ENCODE measurements around the gene LHPP. TPM values are rescaled to one million over a fixed set of nuclear protein-coding genes. Genes with fewer than 3 reads are reported as not detected.

Gene LHPP
- total and polyA plus RNA-seq, 2 experiments from 2014 or later, result 27.4 to 40.2 TPM

DNA sequence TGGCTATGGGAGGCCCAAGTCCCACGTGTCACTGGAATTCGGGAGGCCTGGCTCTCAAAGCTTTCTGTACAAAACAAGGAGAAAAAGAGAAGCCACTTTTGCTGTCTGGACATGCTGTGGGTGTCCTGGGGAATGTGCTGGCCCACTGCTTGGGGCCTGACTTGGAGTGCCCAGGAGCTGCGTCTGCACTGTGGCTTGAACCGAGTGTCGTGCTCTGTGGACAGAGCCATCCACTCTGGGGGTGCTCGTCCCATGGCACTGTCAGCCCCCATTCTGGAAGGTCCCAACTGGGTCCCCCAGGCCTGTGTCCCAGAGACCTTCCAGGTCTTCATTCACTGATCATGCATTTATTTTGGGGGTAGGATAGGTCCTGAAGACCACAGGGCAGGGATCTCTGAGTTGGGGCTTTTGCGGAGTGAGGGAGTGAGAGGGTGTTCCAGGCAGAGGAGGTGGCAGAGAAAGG is 138.0 kb downstream of the LHPP start:
- Histone ChIP-seq H3K4me1 (ENCODE audit: insufficient read depth) (no peaks in the 10 kb centered on the region), H4K20me1 (replicated peaks; ENCODE audit: insufficient read depth) (no peaks in the 10 kb centered on the region; the same call in 1 of the 2 replicates), H2AFZ (no peak overlapping the region), H3F3A (replicated peaks; ENCODE audit: low read depth) (no peaks in the 10 kb centered on the region), H3K4me3 (no peak overlapping the region), H3K27ac (ENCODE audit: low read depth) (no peak overlapping the region), H3K9me2 (ENCODE audit: insufficient read depth) (no peaks in the 10 kb centered on the region), H3K79me2 (replicated peaks; ENCODE audit: insufficient read depth) (no peaks in the 10 kb centered on the region), H3K27me3 (ENCODE audit: insufficient read depth) (no peaks in the 10 kb centered on the region), H3K36me3 (ENCODE audit: insufficient read depth) (no peaks in the 10 kb centered on the region), H3K4me2 (no peak overlapping the region)
- Mint-ChIP-seq H3K36me3 (ENCODE audit: low read depth) (no peaks in the 10 kb centered on the region), H3K4me1 (no peaks in the 10 kb centered on the region), H3K9me3 (no peaks in the 10 kb centered on the region), H3K4me3 (no peak overlapping the region), H3K27ac (no peak overlapping the region), H3K27me3 (ENCODE audit: insufficient read depth, low read depth, poor library complexity) (peaks cover 10% of the 10 kb centered on the region)
- DNase-seq (ENCODE audit: low spot score) (no peak), ATAC-seq (no peak)
- TF ChIP-seq, protein P1, sequence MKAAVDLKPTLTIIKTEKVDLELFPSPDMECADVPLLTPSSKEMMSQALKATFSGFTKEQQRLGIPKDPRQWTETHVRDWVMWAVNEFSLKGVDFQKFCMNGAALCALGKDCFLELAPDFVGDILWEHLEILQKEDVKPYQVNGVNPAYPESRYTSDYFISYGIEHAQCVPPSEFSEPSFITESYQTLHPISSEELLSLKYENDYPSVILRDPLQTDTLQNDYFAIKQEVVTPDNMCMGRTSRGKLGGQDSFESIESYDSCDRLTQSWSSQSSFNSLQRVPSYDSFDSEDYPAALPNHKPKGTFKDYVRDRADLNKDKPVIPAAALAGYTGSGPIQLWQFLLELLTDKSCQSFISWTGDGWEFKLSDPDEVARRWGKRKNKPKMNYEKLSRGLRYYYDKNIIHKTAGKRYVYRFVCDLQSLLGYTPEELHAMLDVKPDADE (IDR thresholded peaks at IDR 0.05), result no peak
- no peak for TF ChIP-seq JUNB (IDR thresholded peaks at IDR 0.05; ENCODE audit: unreplicated experiment)
- no peak for TF ChIP-seq ZNF114 (CRISPR knock-in tag; IDR thresholded peaks at IDR 0.05)
- TF ChIP-seq, protein P2, sequence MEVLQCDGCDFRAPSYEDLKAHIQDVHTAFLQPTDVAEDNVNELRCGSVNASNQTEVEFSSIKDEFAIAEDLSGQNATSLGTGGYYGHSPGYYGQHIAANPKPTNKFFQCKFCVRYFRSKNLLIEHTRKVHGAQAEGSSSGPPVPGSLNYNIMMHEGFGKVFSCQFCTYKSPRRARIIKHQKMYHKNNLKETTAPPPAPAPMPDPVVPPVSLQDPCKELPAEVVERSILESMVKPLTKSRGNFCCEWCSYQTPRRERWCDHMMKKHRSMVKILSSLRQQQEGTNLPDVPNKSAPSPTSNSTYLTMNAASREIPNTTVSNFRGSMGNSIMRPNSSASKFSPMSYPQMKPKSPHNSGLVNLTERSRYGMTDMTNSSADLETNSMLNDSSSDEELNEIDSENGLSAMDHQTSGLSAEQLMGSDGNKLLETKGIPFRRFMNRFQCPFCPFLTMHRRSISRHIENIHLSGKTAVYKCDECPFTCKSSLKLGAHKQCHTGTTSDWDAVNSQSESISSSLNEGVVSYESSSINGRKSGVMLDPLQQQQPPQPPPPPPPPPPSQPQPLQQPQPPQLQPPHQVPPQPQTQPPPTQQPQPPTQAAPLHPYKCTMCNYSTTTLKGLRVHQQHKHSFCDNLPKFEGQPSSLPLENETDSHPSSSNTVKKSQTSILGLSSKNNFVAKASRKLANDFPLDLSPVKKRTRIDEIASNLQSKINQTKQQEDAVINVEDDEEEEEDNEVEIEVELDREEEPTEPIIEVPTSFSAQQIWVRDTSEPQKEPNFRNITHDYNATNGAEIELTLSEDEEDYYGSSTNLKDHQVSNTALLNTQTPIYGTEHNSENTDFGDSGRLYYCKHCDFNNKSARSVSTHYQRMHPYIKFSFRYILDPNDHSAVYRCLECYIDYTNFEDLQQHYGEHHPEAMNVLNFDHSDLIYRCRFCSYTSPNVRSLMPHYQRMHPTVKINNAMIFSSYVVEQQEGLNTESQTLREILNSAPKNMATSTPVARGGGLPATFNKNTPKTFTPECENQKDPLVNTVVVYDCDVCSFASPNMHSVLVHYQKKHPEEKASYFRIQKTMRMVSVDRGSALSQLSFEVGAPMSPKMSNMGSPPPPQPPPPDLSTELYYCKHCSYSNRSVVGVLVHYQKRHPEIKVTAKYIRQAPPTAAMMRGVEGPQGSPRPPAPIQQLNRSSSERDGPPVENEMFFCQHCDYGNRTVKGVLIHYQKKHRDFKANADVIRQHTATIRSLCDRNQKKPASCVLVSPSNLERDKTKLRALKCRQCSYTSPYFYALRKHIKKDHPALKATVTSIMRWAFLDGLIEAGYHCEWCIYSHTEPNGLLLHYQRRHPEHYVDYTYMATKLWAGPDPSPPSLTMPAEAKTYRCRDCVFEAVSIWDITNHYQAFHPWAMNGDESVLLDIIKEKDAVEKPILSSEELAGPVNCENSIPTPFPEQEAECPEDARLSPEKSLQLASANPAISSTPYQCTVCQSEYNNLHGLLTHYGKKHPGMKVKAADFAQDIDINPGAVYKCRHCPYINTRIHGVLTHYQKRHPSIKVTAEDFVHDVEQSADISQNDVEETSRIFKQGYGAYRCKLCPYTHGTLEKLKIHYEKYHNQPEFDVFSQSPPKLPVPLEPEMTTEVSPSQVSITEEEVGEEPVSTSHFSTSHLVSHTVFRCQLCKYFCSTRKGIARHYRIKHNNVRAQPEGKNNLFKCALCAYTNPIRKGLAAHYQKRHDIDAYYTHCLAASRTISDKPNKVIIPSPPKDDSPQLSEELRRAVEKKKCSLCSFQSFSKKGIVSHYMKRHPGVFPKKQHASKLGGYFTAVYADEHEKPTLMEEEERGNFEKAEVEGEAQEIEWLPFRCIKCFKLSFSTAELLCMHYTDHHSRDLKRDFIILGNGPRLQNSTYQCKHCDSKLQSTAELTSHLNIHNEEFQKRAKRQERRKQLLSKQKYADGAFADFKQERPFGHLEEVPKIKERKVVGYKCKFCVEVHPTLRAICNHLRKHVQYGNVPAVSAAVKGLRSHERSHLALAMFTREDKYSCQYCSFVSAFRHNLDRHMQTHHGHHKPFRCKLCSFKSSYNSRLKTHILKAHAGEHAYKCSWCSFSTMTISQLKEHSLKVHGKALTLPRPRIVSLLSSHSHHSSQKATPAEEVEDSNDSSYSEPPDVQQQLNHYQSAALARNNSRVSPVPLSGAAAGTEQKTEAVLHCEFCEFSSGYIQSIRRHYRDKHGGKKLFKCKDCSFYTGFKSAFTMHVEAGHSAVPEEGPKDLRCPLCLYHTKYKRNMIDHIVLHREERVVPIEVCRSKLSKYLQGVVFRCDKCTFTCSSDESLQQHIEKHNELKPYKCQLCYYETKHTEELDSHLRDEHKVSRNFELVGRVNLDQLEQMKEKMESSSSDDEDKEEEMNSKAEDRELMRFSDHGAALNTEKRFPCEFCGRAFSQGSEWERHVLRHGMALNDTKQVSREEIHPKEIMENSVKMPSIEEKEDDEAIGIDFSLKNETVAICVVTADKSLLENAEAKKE (CRISPR knock-in tag; IDR thresholded peaks at IDR 0.05), result no peak

All from GM23338 (cell line).